Activated CD8-positive, alpha-beta memory T cell treated with anti-CD3 and anti-CD28 coated beads for 48 hours (primary cell): ENCODE measurements around the gene DBP.

Experiments used
- DNase-seq, 3 experiments: peaks; one replicate each; pipeline ENCODE4 v3.0.0-alpha.2; 2020; ENCODE audit warnings: low read depth in 2 of 3, low spot score in 2 of 3

DBP gene

DNA sequence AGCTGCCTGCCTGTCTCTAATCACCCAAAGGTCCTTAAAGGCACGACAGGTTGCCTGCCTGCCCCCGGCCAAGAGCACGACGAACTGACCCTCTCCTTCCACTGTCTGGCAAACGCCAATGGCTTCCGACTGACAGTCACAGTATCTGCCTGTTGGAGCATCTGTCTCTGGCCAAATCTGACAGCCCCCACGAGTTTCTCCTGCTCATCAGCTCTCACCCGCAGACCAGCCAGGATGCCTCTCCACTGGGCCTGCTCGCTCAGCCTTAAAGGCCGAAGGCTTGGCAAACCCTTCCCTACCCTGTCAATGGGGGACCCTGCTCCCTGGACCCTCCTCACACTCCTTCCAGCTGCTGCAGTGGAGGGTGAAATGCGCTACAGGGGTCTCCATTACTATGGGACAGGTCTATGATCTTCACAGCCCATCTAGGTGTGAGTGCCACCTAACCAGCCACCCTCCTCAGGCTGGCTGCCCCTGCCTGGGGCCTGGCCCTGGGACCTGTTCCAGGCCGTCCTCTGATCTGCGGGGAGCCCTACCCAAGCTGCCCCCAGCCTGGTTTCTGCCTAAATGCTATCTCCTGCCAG, 23.2 kb downstream of the DBP start:
- no peak for DNase-seq

DNA sequence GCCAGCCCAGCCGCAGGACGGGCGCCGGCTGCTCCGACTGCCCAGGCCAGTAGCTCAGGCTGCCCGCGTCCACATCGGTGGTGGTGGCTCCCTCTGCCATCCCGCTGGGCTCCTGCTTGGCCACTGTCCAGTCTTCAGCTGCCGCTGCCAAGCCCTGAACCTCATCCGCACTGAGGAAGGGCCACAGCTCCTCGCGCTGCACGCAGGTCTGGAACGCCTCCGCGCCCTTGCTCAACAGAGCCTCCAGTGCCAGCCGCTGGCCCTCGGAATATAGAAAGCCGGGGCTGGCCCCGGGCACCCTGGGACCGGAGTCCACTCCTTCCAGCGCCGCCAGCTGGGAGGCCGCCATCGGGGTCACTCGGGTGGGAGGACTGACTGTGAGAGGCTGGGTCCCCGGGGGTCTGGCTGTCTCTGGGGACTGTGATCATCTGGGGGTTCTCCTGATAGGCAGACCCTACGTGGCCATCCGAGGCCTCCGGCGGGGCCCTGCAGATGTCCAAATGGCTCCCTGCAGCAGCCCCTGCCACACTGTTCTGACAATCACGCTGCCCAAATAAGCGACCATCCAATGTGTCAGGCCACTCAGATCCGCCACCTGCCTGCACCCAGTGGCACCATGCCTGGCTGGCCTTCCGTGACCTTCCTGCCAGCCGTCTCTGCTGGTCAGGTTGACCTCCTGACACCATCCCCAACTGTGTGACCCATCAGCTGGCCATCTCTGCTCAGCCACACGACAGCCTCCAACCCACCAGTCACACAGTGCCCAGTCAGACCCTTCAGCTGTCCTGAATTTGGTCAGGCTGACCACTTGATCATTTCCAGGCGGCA, 23.9 kb downstream of the DBP start:
- DNase-seq, result no peak

DNA sequence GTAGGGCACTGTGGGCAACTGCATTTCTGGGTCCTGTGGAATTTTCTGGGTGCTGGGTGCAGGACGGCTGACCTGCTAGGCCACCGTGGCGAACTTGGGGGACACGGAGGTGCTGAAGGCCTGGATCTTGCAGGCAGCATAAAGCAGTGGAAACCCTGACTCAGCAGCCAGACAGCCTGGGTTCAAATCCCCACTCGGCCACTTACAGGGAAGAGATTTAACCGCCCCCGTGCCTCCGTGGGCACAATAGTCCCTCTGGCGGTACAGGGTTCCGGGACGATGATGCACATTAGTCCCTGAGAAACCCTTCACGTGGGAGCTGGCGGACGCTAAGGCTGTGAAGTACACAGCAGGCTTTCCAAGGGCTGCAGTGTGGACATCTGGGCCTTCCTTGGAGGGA, 25.3 kb downstream of the DBP start:
- no peak for DNase-seq

DNA sequence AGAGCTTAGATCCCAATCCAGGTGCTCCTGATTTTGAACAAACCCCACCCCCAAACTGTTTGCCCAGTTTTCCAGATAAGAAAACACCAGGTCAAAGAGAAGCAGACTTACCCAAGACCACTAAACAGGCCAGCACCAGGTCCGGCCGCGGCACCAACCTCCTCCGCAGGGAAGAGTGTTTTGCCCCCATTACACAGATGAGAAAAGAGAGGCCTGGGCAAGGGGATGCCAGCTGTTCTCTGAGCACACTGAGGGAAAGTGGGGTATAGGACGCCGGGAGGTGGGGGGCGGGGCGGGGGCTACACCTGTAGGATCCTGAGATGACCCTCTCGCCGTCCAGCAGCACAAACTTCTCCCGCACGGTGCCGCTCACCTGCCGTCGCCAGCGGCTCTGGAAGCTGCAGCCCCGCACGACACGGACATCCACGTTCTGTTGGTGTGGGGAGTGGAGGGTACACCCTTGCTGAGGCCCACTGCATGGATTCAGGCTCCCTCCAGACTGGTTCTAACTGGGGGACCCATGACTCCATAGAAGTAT, 27.5 kb downstream of the DBP start:
- DNase-seq, result no peak

DNA sequence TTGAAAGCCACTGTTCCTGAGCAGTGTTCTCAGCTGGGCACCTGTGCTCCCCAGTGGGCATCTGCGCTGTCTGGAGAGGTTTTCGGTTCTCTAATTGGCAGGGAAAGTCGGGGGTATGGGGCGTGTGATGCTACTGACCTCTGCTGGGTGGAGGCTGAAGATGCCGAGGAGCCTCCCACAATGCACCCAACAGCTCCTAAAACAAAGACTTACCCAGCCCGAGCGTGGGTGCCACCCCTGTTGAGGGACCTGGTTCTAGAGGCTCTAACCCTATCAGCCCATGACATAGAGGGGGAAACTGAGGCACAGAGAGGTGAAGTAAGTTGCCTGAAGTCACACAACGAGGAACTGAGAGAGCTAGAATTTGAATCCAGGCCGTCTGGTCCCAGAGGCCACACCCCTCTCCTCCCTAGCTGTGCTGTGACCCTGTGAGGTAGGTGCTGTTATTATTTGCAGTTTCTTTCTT, 28.3 kb downstream of the DBP start:
- DNase-seq, result no peak

DNA sequence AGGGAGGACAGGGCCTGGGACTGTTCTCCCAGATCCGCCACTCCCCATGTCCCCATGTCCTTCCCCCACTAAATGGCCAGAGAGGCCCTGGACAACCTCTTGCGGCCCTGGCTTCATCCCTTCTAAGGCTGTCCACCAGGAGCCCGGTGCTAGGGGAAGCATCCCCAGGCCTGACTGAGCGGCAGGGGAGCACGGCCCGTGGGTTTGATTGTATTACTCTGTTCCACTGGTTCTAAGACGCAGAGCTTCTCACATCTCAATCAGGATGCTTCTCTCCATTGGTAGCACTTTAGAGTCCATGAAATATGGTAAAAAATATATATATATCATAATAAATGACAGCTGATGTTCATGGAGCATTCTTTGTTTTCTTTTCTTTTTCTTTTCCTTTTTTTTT, 29.8 kb downstream of the DBP start:
- no peak for DNase-seq

DNA sequence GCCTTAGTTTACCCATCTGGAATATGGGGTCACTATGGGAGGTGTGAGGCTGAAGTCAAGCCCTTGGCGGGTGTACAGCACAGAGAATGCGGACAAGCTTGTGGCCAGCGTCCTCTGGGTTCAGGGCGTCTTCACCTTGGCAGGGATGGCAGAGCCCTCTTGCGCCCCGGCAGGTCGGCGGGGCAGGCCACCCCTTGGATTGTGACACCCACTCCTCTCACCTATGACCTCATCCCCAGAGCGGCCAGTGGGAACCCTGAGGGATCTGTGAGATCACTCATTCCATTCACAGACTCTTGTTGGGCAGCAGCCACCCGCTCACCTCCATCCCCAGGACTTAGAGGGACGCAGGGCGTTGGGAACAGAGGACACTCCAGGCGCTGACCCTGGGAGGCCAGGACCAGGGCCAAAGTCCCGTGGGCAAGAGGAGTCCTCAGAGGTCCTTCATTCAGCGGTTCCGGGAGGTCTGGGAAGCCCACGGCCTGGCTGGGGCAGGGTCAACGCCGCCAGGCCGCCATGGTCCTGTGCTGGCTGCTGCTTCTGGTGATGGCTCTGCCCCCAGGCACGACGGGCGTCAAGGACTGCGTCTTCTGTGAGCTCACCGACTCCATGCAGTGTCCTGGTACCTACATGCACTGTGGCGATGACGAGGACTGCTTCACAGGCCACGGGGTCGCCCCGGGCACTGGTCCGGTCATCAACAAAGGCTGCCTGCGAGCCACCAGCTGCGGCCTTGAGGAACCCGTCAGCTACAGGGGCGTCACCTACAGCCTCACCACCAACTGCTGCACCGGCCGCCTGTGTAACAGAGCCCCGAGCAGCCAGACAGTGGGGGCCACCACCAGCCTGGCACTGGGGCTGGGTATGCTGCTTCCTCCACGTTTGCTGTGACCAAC, 30.5 kb downstream of the DBP start, which contains the start of gene SPACA4:
TSS of gene SPACA4 (plus strand) at position 280 of the 896 bp plus-strand sequence. CDS start at position 517, 237 bp downstream.
- no peak for DNase-seq

DNA sequence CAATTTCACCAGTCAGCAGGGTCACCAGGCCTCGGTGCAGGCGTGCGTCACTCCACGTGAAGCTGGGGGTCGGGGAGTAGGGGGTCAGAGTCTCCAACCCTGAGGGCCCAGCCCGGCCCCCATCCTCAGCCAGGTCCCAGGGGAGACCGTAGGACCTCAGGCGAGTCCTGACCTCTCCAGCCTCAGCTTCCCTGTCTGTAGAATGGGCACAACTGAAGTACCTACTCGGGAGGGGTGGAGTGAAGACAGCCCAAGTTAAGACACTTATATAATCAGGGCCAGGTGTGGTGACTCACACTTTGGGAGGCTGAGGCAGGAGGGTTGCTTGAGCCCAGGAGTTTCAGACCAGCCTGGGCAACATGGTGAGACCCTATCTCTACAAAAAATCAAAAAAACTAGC, 33.3 kb downstream of the DBP start:
- DNase-seq, result no peak

DNA sequence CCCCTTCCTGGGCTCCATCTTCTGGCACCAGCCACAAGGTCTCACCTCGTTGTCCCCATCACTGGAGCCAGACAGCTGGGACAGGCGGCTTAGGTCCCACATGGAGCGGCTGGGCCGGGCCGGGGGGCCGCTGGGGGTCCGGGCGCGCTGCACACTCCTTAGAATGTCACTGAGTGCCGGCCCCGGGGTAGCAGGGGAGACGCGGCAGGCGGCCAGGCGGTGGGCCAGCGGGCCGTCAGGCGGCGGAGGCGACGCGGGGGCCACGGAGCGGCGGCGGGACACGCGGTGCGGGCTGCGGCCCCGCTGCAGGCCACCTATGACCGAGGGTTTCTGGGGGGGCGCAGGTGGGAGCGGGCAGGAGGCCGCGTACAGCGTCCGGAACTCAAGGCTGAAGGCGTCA, 33.7 kb downstream of the DBP start:
- DNase-seq, result no peak

DNA sequence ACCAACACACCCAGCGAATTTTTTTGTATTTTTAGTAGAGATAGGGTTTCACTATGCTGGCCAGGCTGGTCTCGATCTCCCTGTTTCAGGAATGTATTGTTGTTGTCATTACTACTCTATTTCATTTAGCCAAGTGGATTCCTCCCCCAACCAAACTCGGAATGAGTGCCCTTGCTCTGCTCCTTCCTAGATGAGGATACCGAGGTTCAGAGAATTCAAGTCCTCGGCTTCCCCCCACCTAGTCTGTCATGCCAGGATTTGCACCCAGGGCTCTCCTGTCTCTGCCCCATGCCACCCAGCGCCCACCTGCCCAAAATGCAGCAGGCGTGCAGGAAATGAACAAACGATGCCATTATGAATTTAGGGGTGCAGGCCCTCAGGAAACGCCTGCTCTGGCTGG, 34.2 kb downstream of the DBP start:
- no peak for DNase-seq

DNA sequence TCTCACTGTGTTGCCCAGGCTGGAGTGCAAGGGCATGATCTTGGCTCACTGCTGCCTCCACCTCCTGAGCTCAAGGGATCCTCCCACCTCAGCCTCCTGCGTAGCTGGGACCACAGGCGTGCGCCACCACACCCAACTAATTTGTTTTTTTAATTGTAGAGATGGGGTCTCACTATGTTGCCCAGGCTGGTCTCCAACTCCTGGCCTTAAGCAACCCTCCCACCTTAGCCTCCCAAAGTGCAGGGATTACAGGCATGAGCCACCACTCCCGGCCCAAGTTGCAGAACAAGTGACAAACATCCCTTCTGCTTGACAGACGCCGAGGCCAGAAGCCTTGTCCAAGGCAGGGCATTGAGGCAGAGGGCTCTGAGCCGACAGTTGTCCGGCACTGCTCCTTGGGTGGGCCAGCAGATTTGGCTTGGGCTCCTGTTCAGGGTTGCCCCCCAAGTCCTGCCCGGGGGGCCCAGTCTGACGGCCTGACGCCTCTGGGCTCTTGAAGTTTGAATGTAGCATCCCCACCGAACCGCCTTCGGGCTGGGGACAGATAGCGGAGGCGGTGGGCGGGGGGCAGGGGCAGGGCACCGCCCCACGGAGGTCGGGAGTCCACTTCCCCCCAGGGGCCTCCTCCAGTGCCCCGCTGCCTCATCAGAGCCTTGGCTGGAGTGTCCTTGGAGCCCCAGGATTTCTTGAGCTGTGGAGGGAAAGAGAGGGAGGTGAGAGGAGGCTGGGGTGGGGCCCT, 36.3 kb downstream of the DBP start:
- DNase-seq, result no peak

DNA sequence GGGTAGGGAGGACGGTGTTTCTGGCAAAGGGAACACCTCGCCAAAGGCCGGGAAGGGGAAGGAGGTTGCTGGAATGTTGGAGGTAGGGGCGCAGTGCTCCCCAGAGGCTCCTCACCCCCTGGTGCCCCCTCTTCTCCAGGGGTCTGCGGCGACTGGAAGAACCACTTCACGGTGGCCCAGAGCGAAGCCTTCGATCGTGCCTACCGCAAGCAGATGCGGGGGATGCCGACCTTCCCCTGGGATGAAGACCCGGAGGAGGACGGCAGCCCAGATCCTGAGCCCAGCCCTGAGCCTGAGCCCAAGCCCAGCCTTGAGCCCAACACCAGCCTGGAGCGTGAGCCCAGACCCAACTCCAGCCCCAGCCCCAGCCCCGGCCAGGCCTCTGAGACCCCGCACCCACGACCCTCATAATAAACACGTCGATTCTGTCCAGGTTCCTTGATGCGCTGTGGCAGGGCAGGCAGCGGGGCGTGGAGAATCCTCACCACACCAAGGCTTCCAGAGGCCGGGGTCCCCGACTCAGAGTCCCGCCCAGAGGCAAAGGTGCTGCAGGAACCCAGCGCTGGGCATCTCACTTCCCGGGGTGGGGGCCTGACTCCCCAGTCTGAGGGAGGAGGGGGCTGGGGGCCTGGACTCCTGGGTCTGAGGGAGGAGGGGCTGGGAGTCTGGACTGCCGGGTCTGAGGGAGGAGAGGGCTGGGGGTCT, 38.0 kb downstream of the DBP start:
- no peak for DNase-seq

DNA sequence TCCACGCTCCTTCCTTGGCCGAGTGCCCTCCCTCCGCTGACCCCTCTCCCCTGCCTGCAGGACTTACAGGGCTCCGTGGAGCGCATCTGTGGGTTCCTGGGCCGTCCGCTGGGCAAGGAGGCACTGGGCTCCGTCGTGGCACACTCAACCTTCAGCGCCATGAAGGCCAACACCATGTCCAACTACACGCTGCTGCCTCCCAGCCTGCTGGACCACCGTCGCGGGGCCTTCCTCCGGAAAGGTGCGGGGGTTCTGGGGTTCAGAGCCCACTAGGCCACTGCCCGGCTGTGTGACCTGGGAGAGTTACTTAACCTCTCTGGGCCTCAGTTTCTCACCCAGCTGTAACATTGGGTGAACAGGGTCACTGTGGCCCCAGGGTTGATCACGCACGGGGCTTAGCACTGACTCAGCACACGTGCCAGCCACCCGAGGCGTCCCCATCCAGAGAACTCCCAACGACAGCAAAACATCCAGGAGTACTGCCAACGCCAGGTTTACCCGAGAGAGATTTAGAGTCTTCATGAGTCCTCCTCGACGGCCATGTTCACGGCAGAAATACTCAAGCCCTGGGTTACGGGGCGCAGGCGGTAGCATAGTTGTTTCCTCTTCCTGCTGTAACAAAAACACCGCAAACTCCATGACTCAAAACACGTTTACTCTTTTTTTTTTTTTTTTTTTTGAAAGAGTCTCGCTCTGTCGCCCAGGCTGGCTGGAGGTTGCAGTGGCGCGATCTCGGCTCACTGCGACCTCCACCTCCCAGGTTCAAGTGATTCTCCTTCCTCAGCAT, 40.3 kb downstream of the DBP start:
- no peak for DNase-seq

DNA sequence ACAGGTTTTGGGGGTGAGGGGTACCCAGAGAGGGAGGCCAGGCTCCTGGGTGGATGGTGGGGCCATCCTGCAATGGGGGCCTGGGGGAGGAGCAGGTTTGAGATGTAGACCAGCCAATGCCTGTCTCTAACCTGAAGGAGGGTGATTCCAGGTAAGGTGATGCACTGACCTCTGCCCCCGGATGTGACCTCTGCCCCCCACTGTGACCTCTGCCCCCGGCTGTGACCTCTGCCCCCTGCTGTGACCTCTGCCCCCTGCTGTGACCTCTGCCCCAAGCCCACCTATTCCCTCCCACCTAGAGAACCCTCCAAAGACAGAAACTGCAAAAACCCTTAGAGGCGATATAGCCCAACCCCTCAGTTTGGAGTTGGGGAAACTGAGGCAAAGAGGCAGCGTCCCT, 40.9 kb downstream of the DBP start:
- no peak for DNase-seq

DNA sequence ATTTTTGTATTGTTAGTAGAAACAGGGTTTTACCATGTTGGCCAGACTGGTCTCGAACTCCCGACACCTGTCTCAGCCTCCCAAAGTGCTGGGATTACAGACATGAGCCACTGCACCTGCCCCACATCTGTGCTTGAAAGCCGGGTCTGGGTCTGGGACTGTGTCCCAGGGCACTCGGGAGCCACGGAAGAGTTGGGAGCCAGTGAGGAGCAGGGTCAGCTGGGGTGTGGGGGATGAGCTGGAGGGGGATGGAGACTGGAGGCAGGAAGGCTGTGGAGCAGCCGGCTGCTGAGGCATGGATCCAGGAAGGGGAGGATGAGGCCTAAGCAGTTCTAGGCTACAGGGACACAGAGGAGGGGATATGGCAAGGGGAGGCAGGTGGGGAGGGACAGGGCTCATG, 41.3 kb downstream of the DBP start:
- no peak for DNase-seq

DNA sequence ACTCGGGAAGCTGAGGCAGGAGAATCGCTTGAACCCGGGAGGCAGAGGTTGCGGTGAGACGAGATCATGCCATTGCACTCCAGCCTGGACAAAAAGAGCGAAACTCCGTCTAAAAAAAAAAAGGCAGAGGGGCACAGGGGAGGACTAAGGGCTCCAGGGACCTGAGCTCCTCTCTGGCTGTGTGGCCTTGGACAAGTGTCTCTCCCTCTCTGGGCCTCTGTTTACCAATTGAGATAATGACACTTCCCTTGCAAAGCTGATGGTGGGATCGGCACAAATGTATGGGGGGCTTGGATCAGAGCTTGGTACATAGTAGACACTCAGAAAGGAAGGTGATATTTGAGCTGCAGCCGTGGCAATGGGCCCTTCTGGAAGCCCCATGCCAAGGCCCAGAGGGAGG, 42.0 kb downstream of the DBP start:
- no peak for DNase-seq

DNA sequence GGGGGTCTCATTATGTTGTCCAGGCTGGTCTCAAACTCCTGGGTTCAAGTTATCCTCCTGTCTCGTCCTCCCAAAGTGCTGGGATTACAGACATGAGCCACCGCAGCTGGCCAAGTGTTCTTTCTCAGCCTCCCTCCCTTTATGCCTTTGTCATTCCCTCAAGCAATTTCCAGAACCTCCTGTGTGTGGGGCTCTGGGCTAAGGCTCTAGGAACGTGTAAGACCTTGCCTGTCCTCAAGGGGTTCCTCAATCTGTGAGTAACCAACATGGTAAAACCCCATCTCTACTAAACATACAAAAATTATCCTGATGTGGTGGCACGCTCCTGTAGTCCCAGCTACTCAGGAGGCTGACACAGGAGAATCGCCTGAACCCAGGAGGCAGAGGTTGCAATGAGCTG, 46.2 kb downstream of the DBP start:
- DNase-seq, result no peak

DNA sequence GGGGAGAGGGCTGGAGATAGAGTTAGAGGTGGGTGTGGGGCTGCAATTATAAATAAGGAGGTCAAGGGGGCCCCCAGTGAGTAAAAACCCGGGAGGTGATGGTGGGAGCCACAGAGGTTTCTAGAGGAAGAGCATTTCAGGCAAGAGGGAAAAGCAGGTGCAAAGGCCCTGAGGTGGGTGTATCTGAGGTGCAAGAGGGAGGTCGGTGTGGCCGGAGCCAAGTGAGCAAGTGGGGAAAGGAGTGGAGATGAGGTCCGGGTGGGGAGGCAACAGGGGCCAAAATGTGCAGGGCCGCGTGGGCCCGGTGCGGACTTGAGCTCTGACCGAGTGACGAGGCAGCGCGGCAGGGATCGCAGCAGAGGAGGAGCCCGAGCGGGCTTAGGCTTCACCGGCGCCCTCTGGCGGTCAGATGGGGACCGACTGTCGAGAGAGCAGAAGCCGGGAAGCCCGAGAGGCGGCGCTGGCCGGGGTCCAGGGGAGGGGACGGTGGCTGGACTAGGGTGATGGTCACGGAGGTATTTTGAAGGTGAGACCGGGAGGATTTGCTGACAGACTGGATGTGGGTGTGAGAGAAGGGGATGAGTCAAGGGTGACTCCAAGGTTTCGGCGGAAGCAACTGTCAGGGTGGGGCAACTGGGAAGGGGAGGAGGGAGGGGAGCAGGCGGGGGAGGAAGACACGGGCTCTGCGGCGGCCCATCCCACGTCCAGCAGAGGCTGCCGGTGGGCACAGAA, 48.3 kb downstream of the DBP start:
- DNase-seq, result peak; percentile 72 to 86 (median 85)

DNA sequence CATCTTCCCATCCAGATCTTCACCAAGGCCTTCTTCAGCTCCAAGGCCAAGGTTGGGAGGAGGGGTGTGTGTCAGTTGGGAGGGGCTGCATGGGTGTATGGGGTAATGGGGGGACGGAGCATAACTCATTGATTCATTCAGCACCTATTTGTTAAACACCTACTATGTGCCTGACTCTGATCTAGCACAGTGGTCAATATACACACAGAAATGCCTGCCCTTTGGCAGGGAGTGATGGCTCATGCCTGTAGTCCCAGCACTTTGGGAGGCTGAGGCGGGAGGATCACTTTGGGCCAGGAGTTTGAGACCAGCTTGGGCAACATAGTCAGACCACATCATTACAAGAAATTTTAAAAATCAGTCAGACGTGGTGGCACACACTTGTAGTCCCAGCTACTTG, 49.8 kb downstream of the DBP start:
- no peak for DNase-seq
